HUES48 (cell line): ENCODE measurements around the gene SENP8.
A peak's percentile ranks its signal among the peaks of the same experiment; 100 is the strongest.
"Not testable (repeated sequence)": the region's sequence is repeated elsewhere in the genome, so short reads cannot be mapped to it uniquely, and the experiment has no call there.

Source experiments
- H3K27ac ChIP-seq: one replicate; pipeline ENCODE4 v1.7.0; 2013; ENCODE audit warnings: low read depth, low read length, inconsistent platforms
- H3K27me3 ChIP-seq: 2 replicates; pipeline ENCODE4 v1.6.1; 2013; ENCODE audit warnings: mild to moderate bottlenecking, low read length; ENCODE audit not compliant: control insufficient read depth, insufficient read depth
- H3K36me3 ChIP-seq: 2 replicates; pipeline ENCODE4 v1.6.1; 2013; ENCODE audit warnings: low read length; ENCODE audit not compliant: control insufficient read depth, insufficient read depth
- H3K4me1 ChIP-seq: 2 replicates; pipeline ENCODE4 v1.6.1; 2013; ENCODE audit warnings: mild to moderate bottlenecking, low read length; ENCODE audit not compliant: control insufficient read depth, insufficient read depth
- H3K4me3 ChIP-seq: 2 replicates; pipeline ENCODE4 v1.5.1; 2013; ENCODE audit warnings: mild to moderate bottlenecking, low read depth, low read length
- H3K9ac ChIP-seq: 2 replicates; pipeline ENCODE4 v1.6.1; 2013; ENCODE audit warnings: mild to moderate bottlenecking, low read depth, low read length, moderate library complexity
- H3K9me3 ChIP-seq: 2 replicates; pipeline ENCODE4 v1.6.1; 2013; ENCODE audit warnings: low read length; ENCODE audit not compliant: control insufficient read depth, insufficient read depth

Gene SENP8

GRCh38 chr15:72118017-72118978 is at the start of gene SENP8, which contains the start of gene MYO9A:
TSS of gene SENP8 (plus strand) at chr15:72118403. CDS start at chr15:72139624, 21,221 bp downstream.
TSS of gene MYO9A (minus strand) at chr15:72118150. CDS start at chr15:72046563, 71,587 bp downstream.
- Histone ChIP-seq H3K27me3 (no peaks in the 10 kb centered on the region), H3K4me3 (peak within 1 kb of the TSS; percentile 98), H3K9me3 (no peaks in the 10 kb centered on the region), H3K4me1 (peaks cover 10% of the 10 kb centered on the region), H3K9ac (peak within 1 kb of the TSS; percentile 92), H3K36me3 (no peaks in the 10 kb centered on the region), H3K27ac (peak within 1 kb of the TSS; percentile 98)

GRCh38 chr15:72068856-72069255 is 49.3 kb upstream of the SENP8 start:
- no peak overlapping the region for H3K4me3 ChIP-seq
- no peak overlapping the region for H3K27ac ChIP-seq
- H3K36me3 ChIP-seq: no peaks in the 10 kb centered on the region
- H3K4me1 ChIP-seq: no peaks in the 10 kb centered on the region
- no peaks in the 10 kb centered on the region for H3K27me3 ChIP-seq
- H3K9ac ChIP-seq: no peak overlapping the region
- no peaks in the 10 kb centered on the region for H3K9me3 ChIP-seq

DNA sequence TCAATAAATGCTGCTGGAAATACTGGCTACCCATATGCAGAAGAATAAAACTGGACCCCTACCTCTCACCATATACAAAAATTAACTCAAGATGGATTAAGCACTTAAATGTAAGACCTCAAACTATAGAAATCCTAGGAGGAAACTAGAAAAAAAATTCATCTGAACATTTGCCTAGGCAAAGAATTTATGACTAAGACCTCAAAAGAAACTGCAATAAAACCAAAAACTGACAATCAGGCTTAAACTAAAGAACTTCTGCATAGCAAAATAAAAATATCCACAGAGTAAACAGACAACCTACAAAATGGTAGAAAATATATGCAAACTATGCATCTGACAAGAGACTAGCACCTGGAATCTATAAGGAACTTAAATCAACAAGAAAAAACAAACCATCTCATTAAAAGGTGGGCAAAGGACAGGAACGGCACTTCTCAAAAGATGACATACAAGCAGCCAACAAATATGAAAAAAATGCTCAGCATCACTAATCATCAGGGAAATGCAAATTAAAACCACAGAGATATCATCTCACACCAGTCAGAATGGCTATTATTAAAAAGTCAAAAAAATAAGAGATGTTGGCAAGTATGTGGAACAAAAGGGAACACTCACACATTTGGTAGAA is 47.3 kb upstream of the SENP8 start:
- Histone ChIP-seq H3K9me3 (no peaks in the 10 kb centered on the region), H3K4me3 (no peak overlapping the region), H3K36me3 (no peaks in the 10 kb centered on the region), H3K9ac (no peak overlapping the region), H3K4me1 (no peaks in the 10 kb centered on the region), H3K27me3 (no peaks in the 10 kb centered on the region), H3K27ac (no peak overlapping the region)

GRCh38 chr15:72071448-72071825 is 46.8 kb upstream of the SENP8 start:
- H3K9ac ChIP-seq, H3K27me3 ChIP-seq, H3K36me3 ChIP-seq, H3K4me1 ChIP-seq, H3K9me3 ChIP-seq, H3K27ac ChIP-seq, H3K4me3 ChIP-seq: not testable (repeated sequence)

DNA sequence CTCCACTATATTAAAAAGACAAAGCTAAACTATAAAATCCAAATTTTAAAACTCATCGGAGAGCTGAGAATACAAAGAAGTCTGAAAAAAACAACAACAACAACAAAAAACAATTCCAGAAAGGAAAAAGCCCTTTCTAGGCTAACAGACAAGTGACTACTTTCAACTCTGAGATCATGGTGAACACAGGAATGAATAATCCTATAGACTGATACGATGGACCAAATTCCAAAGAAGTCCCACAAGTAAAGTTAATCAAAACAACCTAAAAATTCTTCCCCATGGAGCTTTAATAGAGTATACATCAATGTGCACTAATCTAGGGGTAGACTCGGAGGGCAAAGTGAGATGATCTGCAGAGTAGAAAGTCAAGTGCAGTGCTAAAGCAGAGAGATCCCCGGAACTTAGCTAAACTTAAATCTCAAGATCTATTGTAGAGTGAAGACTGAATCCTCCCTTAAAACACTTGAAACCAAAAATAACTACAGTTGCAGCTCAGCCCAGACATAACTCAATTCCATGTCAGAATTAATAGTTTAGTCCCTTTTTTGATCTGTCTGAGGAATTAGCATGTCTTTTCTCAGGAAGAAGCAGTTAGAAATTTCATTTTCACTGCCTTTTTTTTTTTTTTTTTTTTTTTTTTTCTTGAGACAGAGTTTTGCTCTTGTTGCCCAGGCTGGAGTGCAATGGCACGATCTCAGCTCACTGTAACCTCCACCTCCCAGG is 43.7 kb upstream of the SENP8 start:
- H3K9ac ChIP-seq: no peak overlapping the region
- no peak overlapping the region for H3K27ac ChIP-seq
- H3K27me3 ChIP-seq: no peaks in the 10 kb centered on the region
- H3K36me3 ChIP-seq: no peaks in the 10 kb centered on the region
- no peaks in the 10 kb centered on the region for H3K9me3 ChIP-seq
- H3K4me3 ChIP-seq: no peak overlapping the region
- no peaks in the 10 kb centered on the region for H3K4me1 ChIP-seq

- H3K4me1 ChIP-seq: no peaks in the 10 kb centered on the region
- no peak overlapping the region for H3K9ac ChIP-seq
- no peak overlapping the region for H3K4me3 ChIP-seq
- no peaks in the 10 kb centered on the region for H3K36me3 ChIP-seq
- no peak overlapping the region for H3K27ac ChIP-seq
- H3K27me3 ChIP-seq: no peaks in the 10 kb centered on the region
- H3K9me3 ChIP-seq: no peaks in the 10 kb centered on the region
Measured at GRCh38 chr15:72077950-72078349, 40.3 kb upstream of the SENP8 start.

DNA sequence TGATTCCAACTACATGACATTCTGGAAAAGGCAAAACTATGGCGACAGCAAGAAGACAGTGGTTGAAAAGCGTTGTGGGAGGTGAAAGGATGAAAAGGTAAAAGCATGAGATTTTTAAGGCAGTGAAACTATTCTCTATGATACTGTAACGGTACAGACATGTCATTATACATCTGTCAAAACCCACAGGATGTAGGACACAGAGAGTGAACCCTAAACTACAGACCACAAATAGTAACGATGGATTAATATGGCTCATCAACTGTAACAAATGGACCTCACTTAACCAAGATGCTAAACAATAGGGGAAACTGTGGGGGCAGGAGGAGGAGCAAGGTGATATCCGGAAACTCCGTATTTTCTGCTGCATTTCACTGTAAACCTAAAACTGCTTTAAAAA is 39.3 kb upstream of the SENP8 start:
- H3K36me3 ChIP-seq: no peaks in the 10 kb centered on the region
- no peaks in the 10 kb centered on the region for H3K27me3 ChIP-seq
- H3K4me1 ChIP-seq: no peaks in the 10 kb centered on the region
- no peak overlapping the region for H3K9ac ChIP-seq
- H3K27ac ChIP-seq: no peak overlapping the region
- no peaks in the 10 kb centered on the region for H3K9me3 ChIP-seq
- H3K4me3 ChIP-seq: no peak overlapping the region

GRCh38 chr15:72082176-72082575 is 36.0 kb upstream of the SENP8 start:
- no peaks in the 10 kb centered on the region for H3K27me3 ChIP-seq
- H3K4me1 ChIP-seq: no peaks in the 10 kb centered on the region
- H3K27ac ChIP-seq: no peak overlapping the region
- no peaks in the 10 kb centered on the region for H3K36me3 ChIP-seq
- H3K4me3 ChIP-seq: no peak overlapping the region
- no peaks in the 10 kb centered on the region for H3K9me3 ChIP-seq
- no peak overlapping the region for H3K9ac ChIP-seq

- Histone ChIP-seq H3K9me3 (no peaks in the 10 kb centered on the region), H3K9ac (no peak overlapping the region), H3K4me1 (no peaks in the 10 kb centered on the region), H3K27ac (no peak overlapping the region), H3K36me3 (no peaks in the 10 kb centered on the region), H3K27me3 (no peaks in the 10 kb centered on the region), H3K4me3 (no peak overlapping the region)
Measured at GRCh38 chr15:72086010-72086697, 32.0 kb upstream of the SENP8 start.

GRCh38 chr15:72086920-72087648 is 31.1 kb upstream of the SENP8 start:
- H3K4me3 ChIP-seq: no peak overlapping the region
- no peaks in the 10 kb centered on the region for H3K27me3 ChIP-seq
- H3K9ac ChIP-seq: no peak overlapping the region
- no peak overlapping the region for H3K27ac ChIP-seq
- no peaks in the 10 kb centered on the region for H3K4me1 ChIP-seq
- H3K9me3 ChIP-seq: no peaks in the 10 kb centered on the region
- H3K36me3 ChIP-seq: no peaks in the 10 kb centered on the region
